PFSK-1 (cell line): ENCODE data around the gene KCNMB2.

Experiments
- FOXP2 ChIP-seq: optimal IDR thresholded peaks from 2 replicates; pipeline ENCODE3; 2011; ENCODE audit warnings: borderline replicate concordance, control low read depth, inconsistent platforms; ENCODE audit not compliant: insufficient read depth; ENCODE audit errors: extremely low read length, extremely low read depth
- POLR2AphosphoS5 ChIP-seq: IDR thresholded peaks from 2 replicates; pipeline ENCODE4 v1.6.1; 2012; ENCODE audit warnings: low read depth, mild to moderate bottlenecking, control low read depth, low read length, moderate library complexity
- SIN3A ChIP-seq: IDR thresholded peaks from 2 replicates; pipeline ENCODE4 v1.6.1; 2012; ENCODE audit warnings: mild to moderate bottlenecking, low read length, moderate library complexity, borderline replicate concordance; ENCODE audit not compliant: insufficient read depth
- TAF1 ChIP-seq: IDR thresholded peaks from 2 replicates; pipeline ENCODE4 v1.6.1; 2012; ENCODE audit warnings: low read length, control low read depth, borderline replicate concordance; ENCODE audit not compliant: insufficient read depth
- TF ChIP-seq, protein P1 (sequence below), 2 experiments: IDR thresholded peaks; 2 replicates each; pipeline versions ENCODE4 v1.6.1 to v1.8.0; 2011 to 2012; ENCODE audit warnings: low read depth in 2 of 2, low read length in 2 of 2, control low read depth in 1 of 2, inconsistent platforms in 1 of 2, mild to moderate bottlenecking in 1 of 2, moderate library complexity in 1 of 2; ENCODE audit not compliant: insufficient read depth in 1 of 2

Gene KCNMB2

GRCh38 chr3:178749471-178749870, 213.2 kb downstream of the KCNMB2 start:
- TF ChIP-seq TAF1 (no peak), SIN3A (no peak), FOXP2 (no peak), POLR2AphosphoS5 (no peak)
- TF ChIP-seq, protein P1, sequence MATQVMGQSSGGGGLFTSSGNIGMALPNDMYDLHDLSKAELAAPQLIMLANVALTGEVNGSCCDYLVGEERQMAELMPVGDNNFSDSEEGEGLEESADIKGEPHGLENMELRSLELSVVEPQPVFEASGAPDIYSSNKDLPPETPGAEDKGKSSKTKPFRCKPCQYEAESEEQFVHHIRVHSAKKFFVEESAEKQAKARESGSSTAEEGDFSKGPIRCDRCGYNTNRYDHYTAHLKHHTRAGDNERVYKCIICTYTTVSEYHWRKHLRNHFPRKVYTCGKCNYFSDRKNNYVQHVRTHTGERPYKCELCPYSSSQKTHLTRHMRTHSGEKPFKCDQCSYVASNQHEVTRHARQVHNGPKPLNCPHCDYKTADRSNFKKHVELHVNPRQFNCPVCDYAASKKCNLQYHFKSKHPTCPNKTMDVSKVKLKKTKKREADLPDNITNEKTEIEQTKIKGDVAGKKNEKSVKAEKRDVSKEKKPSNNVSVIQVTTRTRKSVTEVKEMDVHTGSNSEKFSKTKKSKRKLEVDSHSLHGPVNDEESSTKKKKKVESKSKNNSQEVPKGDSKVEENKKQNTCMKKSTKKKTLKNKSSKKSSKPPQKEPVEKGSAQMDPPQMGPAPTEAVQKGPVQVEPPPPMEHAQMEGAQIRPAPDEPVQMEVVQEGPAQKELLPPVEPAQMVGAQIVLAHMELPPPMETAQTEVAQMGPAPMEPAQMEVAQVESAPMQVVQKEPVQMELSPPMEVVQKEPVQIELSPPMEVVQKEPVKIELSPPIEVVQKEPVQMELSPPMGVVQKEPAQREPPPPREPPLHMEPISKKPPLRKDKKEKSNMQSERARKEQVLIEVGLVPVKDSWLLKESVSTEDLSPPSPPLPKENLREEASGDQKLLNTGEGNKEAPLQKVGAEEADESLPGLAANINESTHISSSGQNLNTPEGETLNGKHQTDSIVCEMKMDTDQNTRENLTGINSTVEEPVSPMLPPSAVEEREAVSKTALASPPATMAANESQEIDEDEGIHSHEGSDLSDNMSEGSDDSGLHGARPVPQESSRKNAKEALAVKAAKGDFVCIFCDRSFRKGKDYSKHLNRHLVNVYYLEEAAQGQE (IDR thresholded peaks at IDR 0.05; ENCODE audit: insufficient read depth in 1 of 2, low read depth in 2 of 2, low read length in 2 of 2): no peak

GRCh38 chr3:178750639-178751300, 214.5 kb downstream of the KCNMB2 start:
- TF ChIP-seq POLR2AphosphoS5 (no peak), FOXP2 (no peak), SIN3A (no peak), TAF1 (no peak)
- TF ChIP-seq, protein P1 (IDR thresholded peaks at IDR 0.05; ENCODE audit: insufficient read depth in 1 of 2, low read depth in 2 of 2, low read length in 2 of 2): no peak

DNA sequence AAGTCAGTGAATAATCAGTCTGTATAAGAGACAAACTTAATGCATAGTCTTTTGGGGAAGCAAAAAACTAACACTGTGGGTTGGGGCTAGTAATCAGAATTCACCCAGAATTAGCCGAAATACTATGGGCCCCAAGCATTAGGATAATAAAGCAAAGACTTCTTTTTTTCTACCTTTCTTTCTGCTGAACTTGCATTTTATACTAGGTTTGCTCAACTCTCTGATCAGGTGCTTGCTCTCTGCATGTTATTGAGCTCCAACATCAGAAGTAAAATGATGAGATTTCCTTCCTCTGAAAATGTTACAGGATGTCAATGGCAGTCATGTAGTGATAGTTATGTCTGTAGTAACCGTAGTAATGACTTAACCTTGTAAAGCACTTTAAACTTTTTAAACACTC, 216.6 kb downstream of the KCNMB2 start:
- TF ChIP-seq SIN3A (no peak), TAF1 (no peak), FOXP2 (no peak), POLR2AphosphoS5 (no peak)
- TF ChIP-seq, protein P1 (IDR thresholded peaks at IDR 0.05; ENCODE audit: insufficient read depth in 1 of 2, low read depth in 2 of 2, low read length in 2 of 2): no peak

DNA sequence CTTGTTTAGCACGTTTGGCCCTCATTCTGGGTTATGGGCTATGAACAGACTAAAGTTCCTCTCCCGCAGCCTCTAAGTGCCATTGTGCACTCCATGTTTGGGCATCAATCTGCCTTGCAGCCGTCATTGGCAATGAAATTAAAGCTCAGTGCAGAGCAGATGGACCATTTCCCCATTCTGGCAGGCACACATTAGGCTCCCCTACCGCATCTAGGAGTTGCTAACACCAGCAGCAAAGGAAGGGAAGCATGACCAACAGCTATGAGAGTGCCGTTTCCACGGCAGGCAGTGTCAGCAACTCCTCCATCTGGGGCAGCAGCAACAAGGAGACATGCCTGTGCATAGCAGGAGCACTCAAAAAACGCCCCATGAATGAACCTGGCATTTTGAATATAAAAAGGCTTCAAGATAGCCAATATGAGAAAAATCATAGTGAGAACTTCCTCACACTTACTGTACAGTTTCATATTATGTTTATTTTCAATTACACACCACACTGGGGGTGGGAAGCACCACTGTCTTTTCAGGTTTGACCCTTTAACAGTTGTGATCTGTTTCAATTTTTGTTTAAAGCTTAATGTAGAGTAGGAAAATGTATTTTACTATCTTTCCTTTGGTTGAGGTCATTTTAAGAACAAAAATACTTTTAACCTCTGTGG, 218.7 kb downstream of the KCNMB2 start:
- TF ChIP-seq SIN3A: no peak
- no peak for TF ChIP-seq FOXP2
- TF ChIP-seq, protein P1 (IDR thresholded peaks at IDR 0.05; ENCODE audit: insufficient read depth in 1 of 2, low read depth in 2 of 2, low read length in 2 of 2): no peak
- TF ChIP-seq TAF1: no peak
- no peak for TF ChIP-seq POLR2AphosphoS5
